ENCODE data around the gene SPECC1L.
"Not testable (repeated sequence)": the region's sequence is repeated elsewhere in the genome, so short reads cannot be mapped to it uniquely, and the experiment has no call there.

The SPECC1L gene, protein sequence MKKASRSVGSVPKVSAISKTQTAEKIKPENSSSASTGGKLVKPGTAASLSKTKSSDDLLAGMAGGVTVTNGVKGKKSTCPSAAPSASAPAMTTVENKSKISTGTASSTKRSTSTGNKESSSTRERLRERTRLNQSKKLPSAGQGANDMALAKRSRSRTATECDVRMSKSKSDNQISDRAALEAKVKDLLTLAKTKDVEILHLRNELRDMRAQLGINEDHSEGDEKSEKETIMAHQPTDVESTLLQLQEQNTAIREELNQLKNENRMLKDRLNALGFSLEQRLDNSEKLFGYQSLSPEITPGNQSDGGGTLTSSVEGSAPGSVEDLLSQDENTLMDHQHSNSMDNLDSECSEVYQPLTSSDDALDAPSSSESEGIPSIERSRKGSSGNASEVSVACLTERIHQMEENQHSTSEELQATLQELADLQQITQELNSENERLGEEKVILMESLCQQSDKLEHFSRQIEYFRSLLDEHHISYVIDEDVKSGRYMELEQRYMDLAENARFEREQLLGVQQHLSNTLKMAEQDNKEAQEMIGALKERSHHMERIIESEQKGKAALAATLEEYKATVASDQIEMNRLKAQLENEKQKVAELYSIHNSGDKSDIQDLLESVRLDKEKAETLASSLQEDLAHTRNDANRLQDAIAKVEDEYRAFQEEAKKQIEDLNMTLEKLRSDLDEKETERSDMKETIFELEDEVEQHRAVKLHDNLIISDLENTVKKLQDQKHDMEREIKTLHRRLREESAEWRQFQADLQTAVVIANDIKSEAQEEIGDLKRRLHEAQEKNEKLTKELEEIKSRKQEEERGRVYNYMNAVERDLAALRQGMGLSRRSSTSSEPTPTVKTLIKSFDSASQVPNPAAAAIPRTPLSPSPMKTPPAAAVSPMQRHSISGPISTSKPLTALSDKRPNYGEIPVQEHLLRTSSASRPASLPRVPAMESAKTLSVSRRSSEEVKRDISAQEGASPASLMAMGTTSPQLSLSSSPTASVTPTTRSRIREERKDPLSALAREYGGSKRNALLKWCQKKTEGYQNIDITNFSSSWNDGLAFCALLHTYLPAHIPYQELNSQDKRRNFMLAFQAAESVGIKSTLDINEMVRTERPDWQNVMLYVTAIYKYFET

DNA sequence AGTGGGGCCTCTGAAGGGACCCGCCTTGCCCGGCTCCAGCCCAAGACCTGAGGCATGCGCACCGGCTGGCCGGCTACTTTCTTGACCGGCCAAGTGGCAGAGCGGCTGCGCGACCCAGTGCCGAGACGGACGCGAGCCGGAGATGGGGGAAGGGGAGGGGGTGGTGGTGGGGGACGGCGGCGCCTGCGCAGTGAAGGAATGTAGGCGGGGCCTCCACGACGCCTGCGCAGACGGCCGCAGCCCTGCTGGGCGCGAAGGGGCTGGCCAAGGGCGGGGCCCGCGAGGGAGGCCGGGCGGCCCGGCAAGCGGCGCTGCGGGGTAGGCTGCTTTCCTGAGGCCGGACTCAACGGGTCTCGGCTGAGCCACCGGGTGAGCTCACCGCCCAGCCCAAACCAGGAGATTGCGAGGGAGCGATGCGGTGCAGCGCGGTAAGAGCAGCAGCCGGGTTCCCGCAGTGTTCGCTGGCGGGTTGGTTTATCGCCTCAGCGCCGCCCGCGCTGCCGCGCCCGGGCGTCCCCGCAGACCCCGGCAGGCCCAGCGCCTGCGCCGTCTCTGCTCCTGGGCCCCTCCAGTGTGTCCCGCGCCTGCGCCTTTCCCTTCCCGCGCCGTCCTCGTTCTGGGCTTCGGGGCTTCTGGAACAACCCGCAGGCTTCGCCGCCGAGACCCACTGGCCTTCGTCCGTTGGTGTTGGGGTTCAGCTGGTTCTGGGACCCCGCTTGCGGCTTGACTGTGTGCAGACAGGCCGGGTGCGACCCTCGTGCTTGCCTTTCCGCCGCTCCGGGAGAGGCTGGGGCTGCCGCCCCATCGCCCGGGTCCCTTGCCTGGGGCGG is at the start of gene SPECC1L:
TSS of gene SPECC1L (plus strand) at position 276 of the 830 bp plus-strand sequence. CDS start 31,401 bp downstream, outside the sequence.
- DNase-seq (ENCODE audit: low read depth in 2 of 2), result peak; percentile 78 to 82

DNA sequence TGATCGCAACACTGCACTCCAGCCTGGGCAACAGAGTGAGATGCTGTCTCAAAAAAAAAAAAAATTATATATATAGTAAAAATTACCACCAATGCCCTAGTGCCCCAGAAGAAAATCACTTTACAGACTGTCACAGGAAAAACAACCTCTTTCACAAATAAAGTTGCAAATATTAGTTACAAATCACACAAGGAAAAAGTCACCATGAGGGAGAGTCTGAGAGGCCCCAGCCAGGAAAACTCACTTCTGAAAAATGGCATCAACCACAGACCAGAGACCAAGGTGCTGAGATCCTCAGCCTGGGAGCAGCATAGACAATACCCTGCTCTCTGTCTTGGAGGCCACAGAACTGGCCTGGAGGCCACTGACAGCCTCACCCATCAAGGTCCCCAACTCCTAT is 46.2 kb upstream of the SPECC1L start:
- DNase-seq (ENCODE audit: low read depth in 2 of 2), result no peak

DNA sequence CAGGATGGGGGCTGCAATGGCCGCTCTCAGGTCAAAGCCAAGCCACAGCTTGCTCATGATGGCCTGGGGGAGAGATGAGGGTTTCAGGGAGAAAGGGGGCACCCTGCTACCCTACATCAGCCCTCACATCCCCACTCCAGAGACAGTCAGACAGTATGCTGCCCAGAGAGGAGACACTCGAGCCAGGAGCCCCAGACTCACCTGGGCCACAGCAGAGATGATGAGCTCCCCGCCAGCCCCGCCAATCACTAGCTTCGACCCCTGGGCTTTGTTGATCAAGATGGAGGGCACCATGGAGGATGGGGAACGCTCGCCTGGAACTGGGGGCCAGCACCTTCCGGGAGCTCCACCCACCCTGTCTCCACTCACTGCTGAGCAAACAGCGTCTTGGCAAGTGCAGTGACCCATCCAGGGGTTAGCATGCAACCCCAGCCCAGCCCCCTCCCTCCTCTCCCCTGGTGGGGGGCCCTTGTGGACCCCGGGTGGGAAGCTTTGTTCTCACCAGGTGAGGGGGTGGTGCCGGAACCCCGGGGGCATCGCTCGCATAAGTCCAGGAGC is 45.5 kb upstream of the SPECC1L start:
- no peak for DNase-seq (ENCODE audit: low read depth in 2 of 2)

DNA sequence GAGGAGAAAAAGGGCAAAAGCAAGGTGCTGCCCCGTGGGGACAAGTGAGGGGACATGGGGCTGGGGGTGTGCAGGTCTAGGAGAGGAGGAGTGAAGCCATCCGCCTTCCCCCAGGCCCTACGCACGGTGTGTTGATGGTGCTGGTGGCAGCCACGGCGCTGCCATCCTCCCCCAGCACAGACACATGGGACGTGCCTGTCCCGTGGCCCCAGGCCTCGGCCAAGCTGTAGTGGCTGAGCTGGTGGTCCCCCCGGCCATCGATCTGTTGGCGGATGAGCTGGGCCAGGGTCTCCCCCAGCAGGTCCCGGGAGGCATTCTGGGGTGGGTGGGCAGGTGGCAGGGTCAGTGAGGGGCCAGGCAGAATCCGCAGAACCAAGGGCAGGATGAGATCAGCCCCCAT is 44.7 kb upstream of the SPECC1L start:
- DNase-seq (ENCODE audit: low read depth in 2 of 2), result no peak

DNA sequence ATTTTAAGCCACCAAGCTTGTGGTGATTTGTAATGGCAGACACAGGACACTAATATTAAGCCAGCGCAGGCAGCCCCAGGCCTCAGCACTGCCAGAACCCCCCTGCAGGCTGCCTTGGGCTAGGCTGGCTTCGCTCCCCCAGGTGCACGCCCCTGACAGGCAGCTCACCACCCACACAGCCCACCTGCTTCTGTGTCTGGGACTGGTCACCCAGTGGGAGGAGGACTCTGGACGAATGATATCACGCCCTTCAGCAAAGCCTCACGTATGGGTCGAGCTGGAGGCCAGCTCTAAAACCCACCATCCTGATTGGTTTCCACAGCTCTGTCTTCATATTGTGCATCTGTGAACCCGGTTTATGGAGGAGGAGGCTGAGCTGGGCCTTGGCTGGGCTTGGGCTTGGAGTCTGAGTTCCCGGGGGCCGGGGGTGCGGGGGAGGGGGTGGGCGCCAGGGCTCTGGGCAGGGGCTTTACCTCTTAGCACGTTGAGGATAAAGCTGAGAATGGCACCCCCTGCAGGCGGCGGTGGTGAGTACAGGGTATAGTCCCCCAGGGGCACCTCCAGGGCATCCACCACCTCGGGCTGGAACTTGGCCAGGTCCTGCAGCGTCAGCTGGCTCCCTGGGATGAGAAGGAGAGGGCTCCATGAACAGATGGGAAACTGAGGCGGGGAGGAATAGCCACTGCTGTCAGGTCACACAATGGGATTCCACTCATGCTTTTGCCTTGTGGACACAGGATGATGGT is 39.5 kb upstream of the SPECC1L start:
- DNase-seq (ENCODE audit: low read depth in 2 of 2), result no peak

DNA sequence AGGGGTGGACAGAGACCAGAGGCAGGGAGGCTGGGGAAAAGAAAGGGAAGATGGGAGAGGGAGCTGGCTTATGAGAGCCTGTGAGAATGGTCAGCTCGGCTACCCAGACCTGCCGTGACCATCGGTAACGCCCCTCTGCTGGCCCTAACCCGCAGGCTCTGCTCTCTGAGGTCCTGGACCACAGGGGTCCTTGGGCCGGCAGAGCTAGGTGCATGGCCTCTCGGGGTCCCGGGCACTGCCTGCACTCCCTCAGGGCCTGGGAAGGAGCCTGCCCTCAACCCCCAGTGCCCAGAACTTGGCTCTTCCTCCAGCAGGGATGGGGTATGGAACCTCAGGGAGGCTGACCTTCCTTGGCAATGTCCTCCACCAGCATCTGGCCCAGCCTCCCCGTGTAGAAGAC is 38.9 kb upstream of the SPECC1L start:
- no peak for DNase-seq (ENCODE audit: low read depth in 2 of 2)

DNA sequence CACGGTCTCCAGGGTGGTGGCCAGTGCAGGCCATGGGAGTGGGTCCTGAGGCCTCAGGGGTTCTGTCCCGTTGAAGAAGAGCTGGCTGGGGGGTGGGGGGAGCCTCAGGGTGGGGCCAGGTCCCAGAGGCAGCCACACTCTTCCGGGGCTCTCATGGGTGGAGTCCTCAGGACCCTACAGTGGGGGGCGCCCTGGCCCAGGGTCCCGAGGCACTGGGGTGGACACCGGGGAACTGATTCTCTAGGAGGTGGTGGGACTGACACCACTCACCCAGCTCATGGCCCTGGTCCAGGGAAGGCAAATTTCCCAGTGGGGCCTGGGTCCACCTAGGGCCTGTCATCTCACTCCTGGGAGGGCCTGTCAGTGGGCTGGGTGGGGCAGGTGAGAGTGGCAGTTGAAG is 38.5 kb upstream of the SPECC1L start:
- no peak for DNase-seq (ENCODE audit: low read depth in 2 of 2)

DNA sequence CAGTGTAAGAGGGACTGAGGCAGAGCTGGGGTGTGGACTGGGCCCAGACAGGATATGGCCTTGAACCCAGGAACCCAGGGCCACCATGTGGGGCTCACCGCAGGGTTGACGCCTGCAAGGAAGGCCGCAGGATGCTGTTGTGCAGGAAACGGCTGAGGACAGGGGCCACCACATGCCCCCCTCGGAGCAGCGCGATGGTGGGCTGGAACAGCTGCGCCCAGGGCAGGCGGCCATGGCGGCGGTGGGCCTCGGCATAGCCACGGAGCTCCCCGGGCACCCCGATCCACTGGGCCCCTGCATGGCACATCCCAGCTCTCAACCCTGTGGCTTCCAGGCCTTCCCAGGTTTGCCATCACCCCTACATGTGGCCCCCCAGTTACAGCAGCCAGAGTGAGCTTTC is 37.9 kb upstream of the SPECC1L start:
- no peak for DNase-seq (ENCODE audit: low read depth in 2 of 2)

DNA sequence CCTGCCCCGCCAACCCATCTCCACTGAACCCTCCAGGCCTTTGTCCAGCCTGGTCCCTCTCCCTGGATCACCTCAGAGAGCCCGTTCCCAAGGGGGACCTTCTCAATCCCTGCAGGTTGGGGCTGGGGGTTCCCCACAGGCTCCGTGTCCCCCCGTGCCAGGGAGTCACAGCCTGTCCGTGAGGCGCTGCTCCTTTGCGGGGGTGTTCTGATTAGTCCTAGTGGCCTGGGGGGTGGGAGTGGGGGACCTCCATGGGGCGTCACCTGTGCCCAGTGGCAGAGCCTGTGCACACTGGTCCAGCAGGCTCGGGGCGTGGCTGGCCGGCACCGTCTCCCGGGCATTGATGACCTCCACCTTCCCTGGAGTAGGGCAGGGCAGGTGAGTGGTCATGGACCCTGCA is 37.4 kb upstream of the SPECC1L start:
- DNase-seq (ENCODE audit: low read depth in 2 of 2), result no peak

DNA sequence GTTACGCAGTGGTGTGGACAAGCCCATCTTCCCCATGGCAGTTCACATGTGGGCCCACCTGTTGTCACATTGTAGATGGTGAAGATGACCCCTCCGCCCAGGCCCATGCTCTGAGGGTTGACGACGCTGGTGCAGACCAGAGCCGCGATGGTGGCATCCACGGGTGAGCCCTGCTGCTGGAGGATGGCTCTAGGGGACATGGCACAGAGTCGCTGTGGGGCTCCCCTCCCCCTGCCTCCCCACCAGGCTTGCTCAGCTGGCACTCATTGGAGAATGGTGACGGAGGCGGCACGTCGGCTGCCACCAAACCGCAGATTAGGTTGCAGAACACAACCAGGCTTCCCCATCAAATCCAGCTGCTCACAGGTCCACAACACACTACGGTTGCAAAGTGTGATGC is 36.8 kb upstream of the SPECC1L start:
- DNase-seq (ENCODE audit: low read depth in 2 of 2), result no peak

DNA sequence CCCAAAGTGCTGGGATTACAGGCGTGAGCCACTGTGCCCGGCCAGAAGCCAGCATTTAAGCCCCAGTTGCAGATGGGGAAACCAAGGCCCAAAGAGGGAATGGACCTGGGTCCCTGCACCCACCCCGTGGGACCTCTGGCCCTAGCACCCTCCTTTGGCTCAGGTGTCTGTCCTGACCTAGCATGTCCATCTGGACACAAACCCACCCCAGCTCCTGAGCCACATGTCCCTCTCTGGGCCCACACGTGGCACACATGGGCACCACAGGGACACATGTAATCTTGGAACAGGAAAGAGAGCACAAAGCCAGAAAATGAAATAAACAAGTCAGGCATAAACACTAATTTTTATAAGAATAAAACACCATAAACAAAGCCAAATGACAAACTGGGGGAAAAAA is 35.3 kb upstream of the SPECC1L start:
- DNase-seq (ENCODE audit: low read depth in 2 of 2), result no peak

DNA sequence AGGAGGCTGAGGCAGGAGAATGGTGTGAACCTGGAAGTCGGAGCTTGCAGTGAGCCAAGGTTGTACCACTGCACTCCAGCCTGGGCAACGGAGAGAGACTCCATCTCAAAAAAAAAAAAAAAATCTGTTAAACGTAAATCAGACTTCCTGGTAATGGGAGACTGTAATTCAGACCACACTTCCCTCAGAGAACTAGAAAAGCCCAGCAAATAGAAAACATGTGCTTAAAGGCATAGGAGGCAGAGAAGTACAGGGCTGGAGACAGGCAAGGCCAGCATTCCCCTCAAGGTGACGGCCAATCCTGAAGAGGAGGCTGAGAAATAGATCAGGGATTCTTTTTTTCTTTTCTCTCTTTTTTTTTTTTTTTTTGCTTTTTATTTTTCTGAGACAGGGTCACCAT is 34.0 kb upstream of the SPECC1L start:
- DNase-seq (ENCODE audit: low read depth in 2 of 2), result peak; percentile 37 to 41

DNA sequence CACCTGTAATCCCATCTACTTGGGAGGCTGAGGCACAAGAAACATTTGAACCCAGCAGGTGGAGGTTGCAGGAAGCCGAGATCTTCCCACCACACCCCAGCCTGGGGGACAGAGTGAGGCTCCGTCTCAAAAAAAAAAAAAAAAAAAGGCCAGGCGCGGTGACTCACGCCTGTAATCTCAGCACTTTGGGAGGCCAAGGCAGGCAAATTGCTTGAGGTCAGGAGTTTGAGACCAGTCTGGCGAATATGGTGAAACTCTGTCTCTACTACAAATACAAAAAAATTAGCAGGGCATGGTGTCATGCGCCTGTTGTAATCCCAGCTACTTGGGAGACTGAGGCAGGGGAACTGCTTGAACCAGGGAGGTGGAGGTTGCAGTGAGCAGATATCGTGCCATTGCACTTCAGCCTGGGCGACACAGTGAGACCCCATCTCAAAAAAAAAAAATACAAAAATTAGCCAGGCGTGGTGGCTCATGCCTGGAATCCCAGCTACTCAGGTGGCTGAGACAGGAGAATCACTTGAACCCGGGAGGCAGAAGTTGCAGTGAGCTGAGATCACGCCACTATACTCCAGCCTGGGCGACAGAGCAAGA is 32.4 kb upstream of the SPECC1L start:
- DNase-seq (ENCODE audit: low read depth in 2 of 2), result not testable (repeated sequence)

DNA sequence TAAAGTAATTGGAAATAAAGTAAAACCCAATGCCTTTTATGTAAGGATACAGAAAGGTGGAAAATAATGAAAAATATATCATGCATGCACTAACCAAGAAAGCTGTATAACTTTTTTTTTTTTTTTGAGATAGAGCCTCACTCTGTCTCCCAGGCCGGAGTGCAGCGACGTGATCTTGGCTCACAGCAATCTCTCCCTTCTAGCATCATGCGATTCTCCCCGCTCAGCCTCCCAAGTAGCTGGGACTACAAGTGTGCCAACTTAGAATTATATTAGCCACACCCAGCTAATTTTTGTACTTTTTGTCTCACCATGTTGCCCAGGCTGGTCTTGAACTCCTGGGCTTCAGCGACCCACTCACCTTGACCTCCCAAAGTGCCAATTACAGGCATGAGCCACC is 30.2 kb upstream of the SPECC1L start:
- no peak for DNase-seq (ENCODE audit: low read depth in 2 of 2)

DNA sequence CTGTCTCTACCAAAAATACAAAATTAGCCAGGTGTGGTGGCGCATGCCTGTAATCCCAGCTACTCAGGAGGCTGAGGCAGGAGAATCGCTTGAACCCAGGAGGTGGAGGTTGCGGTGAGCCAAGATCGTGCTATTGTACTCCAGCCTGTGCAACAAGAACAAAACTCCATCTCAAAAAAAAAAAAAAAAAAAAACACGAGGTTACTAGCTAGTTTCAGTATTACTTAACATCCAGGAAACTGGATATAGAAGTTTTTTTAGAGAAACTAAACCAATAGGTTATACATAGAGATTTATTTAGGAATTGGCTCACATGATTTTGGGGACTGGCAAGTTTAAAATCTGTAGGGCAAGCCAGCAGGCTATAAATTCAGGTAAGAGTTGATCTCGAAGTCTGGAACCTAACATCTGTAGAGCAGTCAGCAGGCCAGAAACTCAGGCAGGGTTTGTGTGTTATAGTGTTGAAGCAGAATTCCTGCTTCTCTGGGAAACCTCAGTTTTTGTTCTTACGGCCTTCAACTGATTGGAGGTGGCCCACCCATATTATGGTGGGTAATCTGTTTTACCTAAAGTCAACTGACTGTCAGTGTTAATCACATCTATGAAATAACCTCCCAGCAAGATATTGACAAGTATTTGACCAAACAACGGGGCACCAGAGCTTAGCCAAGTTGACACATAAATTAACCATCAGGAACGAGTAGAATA is 29.5 kb upstream of the SPECC1L start:
- not testable (repeated sequence) for DNase-seq (ENCODE audit: low read depth in 2 of 2)

DNA sequence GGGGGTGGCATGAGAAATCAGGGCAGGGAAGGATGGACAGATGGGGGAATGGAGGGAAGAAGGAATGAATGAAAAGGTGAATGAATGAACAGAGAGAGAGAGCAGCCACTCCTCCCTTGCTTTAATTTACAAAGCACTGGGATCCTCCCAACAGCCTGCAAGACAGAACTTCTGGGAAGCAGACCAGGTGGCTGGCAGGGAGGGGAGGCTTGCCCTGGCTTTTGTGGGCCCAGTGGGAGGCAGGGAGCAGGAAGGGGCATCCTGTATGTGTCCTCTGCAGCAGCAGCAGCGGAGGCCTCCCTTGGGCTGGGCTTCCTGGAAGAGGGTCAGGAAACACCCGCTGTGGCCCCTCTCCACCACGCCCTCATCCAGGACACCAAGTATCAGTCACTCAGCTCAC is 27.2 kb upstream of the SPECC1L start:
- not testable (repeated sequence) for DNase-seq (ENCODE audit: low read depth in 2 of 2)

DNA sequence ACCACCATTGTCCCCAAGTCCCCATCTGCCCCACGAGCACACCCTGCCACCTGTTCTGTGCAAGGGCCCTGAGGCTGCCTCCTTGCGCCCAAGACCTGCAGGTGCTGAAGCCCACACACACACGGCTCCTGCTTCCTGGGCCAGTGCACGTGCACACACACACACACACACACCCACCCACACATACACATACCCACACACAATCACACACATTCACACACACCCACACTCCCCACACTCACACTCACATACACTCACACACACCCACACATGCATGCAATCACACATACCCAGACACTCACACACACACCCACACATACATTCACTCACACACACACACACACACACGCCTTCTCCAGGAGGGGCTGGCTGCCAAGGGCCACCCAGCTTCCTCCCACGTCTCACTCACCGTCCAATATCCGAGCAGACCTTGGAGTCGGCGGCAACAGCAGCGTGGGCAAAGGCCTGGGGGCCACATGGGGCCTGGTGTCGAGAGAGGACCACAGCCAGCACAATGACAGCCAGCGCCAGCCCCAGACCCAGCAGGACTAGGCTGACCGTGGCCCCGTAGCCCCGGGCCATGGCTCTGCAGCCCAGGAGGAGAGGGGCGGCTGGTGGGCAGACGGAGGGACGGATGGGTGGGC is 26.4 kb upstream of the SPECC1L start:
- DNase-seq (ENCODE audit: low read depth in 2 of 2), result no peak

DNA sequence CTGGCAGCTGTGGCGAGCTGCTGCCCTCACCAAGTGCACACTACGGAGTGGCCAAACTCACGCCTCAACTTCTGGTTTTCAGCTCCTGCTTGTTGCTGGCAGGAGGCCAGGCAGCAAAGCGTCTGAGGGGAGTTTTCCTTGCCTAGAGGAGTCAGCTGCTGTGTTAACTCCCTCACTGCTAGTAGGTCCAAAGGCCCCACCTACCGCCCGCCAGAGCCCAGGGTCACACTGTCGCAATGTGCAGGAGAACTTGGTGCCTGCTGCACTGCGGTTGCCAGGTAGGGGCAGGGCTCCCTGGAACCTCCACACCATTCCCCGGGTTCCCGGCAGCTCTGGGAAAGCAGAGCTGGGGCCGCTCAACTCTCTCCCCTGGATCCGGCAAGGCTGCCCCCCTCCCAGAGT is 25.6 kb upstream of the SPECC1L start, which contains the start of gene GGT5:
TSS of gene GGT5 (minus strand) at position 53 of the 402 bp plus-strand sequence. CDS start 357 bp downstream, outside the sequence.
- not testable (repeated sequence) for DNase-seq (ENCODE audit: low read depth in 2 of 2)
